Activated T-cell treated with anti-CD3 and anti-CD28 coated beads for 24 hours (primary cell): ENCODE measurements around the gene NBPF8.
"Not testable (repeated sequence)": the region's sequence is repeated elsewhere in the genome, so short reads cannot be mapped to it uniquely, and the experiment has no call there.

ENCODE experiments used
- DNase-seq: peaks from one replicate; pipeline ENCODE4 v3.0.0-alpha.2; 2020; ENCODE audit warnings: low read depth

Gene NBPF8, protein sequence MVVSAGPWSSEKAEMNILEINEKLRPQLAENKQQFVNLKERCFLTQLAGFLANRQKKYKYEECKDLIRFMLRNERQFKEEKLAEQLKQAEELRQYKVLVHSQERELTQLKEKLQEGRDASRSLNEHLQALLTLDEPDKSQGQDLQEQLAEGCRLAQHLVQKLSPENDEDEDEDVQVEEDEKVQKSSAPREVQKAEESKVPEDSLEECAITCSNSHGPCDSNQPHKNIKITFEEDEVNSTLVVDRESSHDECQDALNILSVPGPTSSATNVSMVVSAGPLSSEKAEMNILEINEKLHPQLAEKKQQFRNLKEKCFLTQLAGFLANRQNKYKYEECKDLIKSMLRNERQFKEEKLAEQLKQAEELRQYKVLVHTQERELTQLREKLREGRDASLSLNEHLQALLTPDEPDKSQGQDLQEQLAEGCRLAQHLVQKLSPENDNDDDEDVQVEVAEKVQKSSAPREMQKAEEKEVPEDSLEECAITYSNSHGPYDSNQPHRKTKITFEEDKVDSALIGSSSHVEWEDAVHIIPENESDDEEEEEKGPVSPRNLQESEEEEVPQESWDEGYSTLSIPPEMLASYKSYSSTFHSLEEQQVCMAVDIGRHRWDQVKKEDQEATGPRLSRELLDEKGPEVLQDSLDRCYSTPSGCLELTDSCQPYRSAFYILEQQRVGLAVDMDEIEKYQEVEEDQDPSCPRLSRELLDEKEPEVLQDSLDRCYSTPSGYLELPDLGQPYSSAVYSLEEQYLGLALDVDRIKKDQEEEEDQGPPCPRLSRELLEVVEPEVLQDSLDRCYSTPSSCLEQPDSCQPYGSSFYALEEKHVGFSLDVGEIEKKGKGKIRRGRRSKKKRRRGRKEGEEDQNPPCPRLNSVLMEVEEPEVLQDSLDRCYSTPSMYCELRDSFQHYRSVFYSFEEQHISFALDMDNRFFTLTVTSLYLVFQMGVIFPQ

DNA sequence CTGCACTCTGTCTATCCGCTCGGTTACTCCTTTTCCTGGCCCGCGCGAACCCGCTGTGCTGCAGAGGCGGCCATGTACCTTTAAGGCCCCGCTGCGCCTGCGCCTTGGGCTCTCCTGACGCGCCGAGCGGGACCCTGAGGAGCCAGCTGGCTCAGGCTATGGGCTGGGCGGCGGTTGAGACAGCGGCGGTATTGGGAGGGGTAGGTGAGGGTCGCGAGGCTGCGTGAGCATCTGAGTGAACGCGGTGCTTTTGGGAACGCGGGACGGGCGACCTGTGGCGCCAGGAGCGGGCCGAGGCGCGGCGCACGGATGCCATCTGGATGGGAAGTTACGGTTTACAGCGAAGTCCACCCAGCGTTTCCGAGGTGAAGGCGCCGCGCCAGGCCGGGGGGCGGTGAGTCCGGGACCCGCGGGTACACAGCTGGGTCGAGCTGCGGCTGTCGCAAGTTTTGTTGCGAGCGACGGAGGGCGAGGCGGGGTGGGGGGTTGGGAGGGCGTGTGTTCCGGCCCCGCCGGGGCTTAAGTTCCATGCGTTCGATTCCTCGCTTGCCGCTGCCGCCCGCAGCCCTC lies at the start of gene NBPF8:
TSS of gene NBPF8 (plus strand) at position 125 of the 570 bp plus-strand sequence. CDS start 21,488 bp downstream, outside the sequence.
- DNase-seq = peak; percentile 52

DNA sequence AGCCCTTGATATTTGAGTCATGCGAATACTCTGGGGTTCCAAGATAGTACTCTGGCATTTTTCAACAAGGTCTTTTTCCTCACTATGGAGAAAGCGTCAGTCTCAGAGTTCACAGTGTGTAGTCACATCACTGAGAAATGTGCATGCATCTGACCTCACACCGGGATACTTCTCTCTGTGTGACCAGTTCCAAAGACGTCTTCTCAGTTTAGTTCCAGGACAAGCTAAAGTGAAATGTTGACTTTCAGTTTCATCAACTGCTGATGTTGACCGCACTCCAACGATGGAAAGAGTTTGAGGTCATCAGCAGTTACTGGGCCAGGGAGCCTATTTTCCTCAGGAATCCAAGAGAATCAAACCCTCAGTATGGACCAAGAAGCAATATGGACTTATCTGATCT lies 47.1 kb upstream of the NBPF8 start:
- DNase-seq = not testable (repeated sequence)

DNA sequence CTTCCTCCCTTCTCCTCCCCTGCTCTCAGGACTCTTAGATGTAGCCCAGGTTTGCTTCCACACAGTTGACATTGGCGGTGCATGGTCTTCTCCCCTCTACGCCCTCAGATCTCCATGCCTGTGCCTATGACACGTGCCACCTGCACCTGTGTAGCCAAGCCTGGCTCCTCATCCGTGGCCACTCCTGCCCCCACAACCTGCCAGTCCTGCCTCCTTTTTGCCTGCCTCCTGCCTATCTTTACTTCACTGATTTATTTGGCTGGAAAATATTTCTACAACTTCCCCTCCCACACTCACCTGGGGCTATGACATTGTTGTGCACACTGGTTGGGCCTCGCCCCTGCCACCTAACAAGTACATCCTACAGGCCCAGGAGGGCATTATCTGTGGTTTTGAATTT lies 28.2 kb upstream of the NBPF8 start:
- not testable (repeated sequence) for DNase-seq

DNA sequence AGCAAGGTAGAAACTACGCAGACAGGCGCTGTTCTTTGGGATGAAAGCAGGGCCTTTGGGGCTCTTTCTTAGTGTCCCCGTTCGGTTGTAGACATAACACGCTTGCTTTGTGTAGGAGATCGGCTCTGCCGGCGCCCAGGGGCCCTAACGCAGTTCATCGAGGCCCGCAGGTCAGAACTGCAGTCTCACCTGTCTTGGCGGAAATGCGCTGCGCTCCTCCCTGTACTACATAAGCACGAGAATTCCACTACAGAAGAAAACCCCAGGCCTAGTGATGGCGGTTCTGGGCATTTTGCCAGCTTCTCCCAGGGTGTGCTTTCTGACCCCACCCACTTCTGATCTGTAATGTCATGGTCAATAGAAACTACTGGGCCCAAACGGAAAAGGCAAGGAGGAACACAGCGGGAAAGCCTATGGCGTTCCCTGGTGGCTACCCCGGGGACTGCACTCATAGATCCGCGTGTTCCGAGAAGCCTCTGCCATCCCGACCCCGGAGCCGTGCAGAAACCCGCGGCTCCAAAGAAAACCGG lies 26.2 kb upstream of the NBPF8 start:
- DNase-seq = peak; percentile 4

DNA sequence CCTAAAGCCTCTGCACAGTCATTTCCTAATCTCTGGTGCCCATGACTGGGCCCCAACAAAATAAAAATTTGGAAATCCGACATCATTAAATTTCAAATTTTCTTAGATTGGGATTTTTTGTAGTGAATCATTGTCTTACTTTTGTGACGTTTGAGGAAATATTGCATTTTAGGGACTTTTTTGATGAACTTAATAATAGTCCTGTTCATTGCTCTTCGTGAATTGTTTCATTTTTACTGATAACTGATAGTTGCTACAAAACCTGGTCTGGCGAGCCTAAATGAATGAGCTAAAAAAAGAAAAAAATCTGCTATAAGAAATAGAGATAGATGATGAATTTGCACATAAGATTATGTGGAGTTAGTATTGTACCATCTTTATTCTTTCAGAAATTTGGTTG lies 23.5 kb upstream of the NBPF8 start:
- not testable (repeated sequence) for DNase-seq

DNA sequence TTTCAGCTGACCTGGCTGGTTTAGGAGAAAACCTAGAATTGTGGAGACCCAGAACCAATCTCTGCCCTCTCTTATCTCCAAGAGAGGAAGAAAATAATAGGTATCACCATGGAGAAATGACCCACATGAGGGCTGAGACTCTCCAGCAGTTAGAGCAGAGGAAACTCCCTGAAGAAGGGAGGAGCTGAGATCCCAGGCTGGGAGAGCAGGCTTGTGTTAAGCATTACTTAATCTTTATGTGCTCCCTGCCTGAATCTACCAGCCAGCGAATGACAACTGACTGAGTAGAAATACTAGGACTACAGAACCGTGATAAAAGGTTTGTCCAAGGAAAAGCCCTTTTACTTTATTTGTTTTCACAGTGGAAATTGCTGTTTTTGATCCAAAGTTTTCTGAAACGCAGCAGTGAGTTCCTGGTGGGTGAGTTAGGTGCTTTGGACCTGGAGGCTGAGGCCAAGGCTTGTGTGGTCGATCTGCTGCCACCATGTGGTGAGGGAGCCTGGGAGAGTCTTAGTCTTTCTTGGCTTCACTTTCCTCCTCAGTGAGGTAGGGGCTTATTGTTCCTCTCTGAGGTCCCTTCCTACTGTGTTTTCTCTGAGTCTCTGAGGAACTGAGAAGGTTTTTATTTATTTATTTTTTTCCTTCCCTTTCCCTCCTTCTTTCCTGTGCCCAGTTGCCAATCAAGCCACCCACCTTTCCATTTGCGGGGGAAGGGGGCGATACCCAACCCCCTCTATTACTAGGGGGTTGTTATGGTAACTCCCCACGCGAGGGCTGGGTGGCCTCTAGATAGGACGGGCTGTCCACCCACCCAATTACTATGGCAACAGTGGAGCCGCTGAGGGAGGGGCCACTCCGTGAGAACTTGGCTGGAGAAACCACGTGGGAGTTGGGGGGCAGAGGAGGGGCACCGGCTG lies 21.3 kb upstream of the NBPF8 start:
- DNase-seq = not testable (repeated sequence)

DNA sequence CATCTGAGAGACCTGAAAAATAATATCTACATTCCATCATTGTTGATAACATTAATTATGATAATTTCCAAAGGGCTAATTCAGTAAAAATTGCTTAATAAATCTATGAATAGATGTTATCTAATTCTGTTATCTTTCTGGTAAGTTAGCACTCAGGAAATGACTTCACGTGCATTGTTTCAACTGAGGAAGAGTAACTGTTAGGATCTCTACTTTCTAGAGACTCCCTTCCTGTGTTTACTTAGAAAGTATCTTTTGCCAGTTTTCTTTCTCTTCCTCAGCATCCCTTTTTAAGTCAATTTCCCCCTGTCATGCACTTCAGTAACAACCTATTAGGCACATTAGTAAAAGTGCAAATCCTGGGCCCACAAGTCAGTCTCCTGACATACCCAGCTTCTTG lies 9.5 kb upstream of the NBPF8 start:
- DNase-seq = not testable (repeated sequence)

DNA sequence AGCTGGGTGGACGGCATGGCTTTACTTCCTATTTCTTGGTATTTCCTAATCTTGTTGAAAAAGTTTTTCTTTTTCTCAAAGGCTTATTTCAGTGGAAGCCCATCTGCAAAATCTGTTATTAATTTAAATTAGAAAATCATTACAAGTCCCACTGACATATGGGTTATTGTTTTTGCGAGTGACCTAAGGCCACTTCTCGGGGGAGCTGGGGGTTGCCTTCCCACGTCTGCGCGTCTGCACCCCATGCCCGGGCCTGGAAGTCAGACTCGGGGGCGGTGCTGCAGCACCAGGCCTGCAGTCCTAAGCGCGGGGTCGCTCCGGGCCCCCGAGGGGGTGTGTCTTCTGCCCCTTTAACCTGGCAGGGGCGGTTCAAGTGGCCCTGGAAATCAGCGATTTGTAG lies 384 bp upstream of the NBPF8 start:
- not testable (repeated sequence) for DNase-seq

DNA sequence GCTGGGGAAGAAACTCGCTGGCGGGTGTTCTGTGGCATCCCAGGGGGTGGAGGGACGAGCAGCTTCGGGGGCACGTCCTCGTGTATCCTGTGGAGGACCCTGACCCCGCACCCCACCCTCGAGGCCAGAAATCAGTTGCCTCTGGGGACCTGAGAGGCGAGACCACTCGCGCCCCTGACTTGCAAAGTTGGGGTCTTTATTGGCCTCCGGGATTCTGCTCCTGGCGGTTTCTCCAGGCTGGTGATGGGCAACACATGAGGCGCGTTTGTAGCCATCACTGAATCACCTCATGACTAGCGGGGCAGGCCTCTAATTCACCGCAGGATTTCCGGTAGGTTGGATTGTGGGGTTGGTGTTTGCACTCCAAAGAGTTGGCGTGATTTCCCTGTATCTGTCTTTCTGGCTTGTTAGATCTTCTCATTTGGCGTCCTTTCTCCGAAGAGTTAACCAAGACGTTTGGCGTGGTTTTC lies 692 bp downstream of the NBPF8 start:
- peak; percentile 33 for DNase-seq

DNA sequence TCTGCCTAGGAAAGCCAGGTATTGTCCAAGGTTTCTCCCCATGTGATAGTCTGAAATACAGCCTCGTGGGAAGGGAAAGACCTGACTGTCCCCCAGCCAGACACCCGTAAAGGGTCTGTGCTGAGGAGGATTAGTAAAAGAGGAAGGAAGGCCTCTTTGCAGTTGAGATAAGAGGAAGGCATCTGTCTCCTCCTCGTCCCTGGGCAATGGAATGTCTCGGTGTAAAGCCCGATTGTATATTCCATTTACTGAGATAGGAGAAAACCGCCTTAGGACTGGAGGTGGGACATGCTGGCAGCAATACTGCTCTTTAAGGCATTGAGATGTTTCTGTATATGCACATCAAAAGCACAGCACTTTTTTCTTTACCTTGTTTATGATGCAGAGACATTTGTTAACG lies 10.2 kb downstream of the NBPF8 start:
- DNase-seq = not testable (repeated sequence)

DNA sequence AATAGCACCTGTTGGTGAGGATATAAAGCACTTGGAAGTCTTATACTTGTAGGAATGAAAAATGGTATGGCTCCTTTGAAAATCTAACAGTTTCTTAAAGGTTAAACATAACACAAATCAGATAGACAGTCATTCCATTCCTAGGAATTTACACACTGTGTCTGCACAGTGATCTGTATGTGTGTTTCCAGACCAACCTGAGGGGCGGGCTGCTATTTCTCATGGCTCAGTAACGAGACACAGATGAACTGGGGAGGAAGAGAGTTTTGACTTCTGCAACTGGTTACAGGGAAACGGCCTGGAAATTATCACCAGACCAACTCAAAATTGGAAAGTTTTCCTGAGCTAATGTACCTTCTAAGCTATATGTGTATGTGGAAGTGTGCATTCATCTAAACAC lies 16.8 kb downstream of the NBPF8 start:
- DNase-seq = not testable (repeated sequence)

DNA sequence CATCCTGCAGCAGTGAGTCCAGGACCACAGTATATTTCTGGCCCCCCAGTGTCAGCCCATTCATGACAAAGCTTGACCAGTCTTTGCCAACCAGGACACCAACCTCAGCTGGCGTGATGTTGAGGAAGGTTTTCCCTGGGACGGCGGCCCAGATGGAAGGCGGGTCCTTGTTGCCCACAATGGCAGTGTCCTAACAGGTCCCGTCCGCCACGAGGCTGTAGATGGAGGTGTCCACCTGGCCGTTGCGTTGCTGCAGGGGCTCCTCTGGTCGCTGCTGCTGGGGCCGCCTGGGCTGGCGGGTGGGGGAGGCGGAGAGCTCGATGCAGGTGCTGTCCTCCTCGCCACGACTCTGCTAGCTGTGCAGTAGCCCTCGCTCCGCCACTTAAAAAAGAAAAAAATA lies 19.0 kb downstream of the NBPF8 start:
- not testable (repeated sequence) for DNase-seq

DNA sequence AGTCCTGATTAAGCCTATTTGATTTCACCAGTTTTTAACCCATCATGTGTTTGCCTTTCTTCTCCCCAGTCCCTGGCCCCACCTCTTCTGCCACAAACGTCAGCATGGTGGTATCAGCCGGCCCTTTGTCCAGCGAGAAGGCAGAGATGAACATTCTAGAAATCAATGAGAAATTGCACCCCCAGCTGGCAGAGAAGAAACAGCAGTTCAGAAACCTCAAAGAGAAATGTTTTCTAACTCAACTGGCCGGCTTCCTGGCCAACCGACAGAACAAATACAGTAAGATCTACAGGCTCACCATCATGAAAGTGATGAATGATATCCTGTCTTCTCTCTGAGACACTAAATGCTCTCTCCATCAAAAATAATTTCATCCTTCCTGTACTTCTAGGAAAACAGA lies 34.3 kb downstream of the NBPF8 start:
- DNase-seq = not testable (repeated sequence)
